Neural progenitor cell (in vitro differentiated cells): Measurements from ENCODE around the gene BLCAP. TPM values are rescaled to one million over a fixed set of nuclear protein-coding genes. Genes with fewer than 3 reads are reported as not detected.
A peak's percentile ranks its signal among the peaks of the same experiment; 100 is the strongest.

Source experiments
- DNase-seq: peaks from one replicate; pipeline ENCODE4 v3.0.0-alpha.2; 2016; ENCODE audit warnings: low spot score
- H2AFZ ChIP-seq: fragments of 200-600 bp; sonication (generic); replicated peaks from 2 replicates; pipeline ENCODE4 v1.6.1; 2016; ENCODE audit warnings: antibody characterized with exemption
- H3F3A ChIP-seq: fragments of 200-600 bp; sonication (generic); 2 replicates; pipeline ENCODE4 v1.6.1; 2016; ENCODE audit warnings: antibody characterized with exemption, low read depth
- H3K27ac ChIP-seq: fragments of 200-600 bp; sonication (generic); 2 replicates; pipeline ENCODE4 v1.5.1; 2016; ENCODE audit warnings: mild to moderate bottlenecking
- H3K27me3 ChIP-seq: fragments of 200-600 bp; sonication (generic); 2 replicates; pipeline ENCODE4 v1.6.1; 2016; ENCODE audit warnings: mild to moderate bottlenecking, moderate library complexity
- H3K36me3 ChIP-seq: fragments of 200-600 bp; sonication (generic); 2 replicates; pipeline ENCODE4 v1.5.1; 2016
- H3K4me1 ChIP-seq: fragments of 200-600 bp; sonication (generic); 2 replicates; pipeline ENCODE4 v1.6.1; 2016; ENCODE audit warnings: mixed run types
- H3K4me2 ChIP-seq: fragments of 200-600 bp; sonication (generic); 2 replicates; pipeline ENCODE4 v1.6.1; 2016
- H3K4me3 ChIP-seq: fragments of 200-600 bp; sonication (generic); 2 replicates; pipeline ENCODE4 v1.5.1; 2016
- H3K79me2 ChIP-seq: fragments of 200-600 bp; sonication (generic); 2 replicates; pipeline ENCODE4 v1.6.1; 2016; ENCODE audit warnings: low read depth
- H3K9ac ChIP-seq: fragments of 200-600 bp; sonication (generic); 2 replicates; pipeline ENCODE4 v1.6.1; 2016
- H3K9me3 ChIP-seq: fragments of 200-600 bp; sonication (generic); 2 replicates; pipeline ENCODE4 v1.5.1; 2016; ENCODE audit warnings: low read depth
- H4K20me1 ChIP-seq: fragments of 200-600 bp; sonication (generic); 2 replicates; pipeline ENCODE4 v1.6.1; 2016; ENCODE audit warnings: low read depth
- H3K27ac Mint-ChIP-seq: 3 replicates; pipeline ENCODE4 v1.8.0; 2021; ENCODE audit warnings: mixed read lengths
- H3K27me3 Mint-ChIP-seq: 2 replicates; pipeline ENCODE4 v1.8.0; 2022; ENCODE audit warnings: low read depth, mild to moderate bottlenecking, inconsistent platforms, moderate library complexity, mixed read lengths; ENCODE audit not compliant: insufficient read depth
- H3K36me3 Mint-ChIP-seq: 3 replicates; pipeline ENCODE4 v1.8.0; 2021; ENCODE audit warnings: mixed read lengths
- H3K4me1 Mint-ChIP-seq: 3 replicates; pipeline ENCODE4 v1.8.0; 2021; ENCODE audit warnings: mixed read lengths
- H3K4me3 Mint-ChIP-seq: 3 replicates; pipeline ENCODE4 v1.8.0; 2021; ENCODE audit warnings: mild to moderate bottlenecking, moderate library complexity, mixed read lengths
- H3K9me3 Mint-ChIP-seq: 3 replicates; pipeline ENCODE4 v1.8.0; 2020; ENCODE audit warnings: mixed read lengths
- EZH2 ChIP-seq: fragments of 200-600 bp; sonication (generic); IDR thresholded peaks from 2 replicates; pipeline ENCODE4 v1.6.1; 2017; ENCODE audit warnings: antibody characterized with exemption, mild to moderate bottlenecking, moderate library complexity
- EZH2phosphoT487 ChIP-seq: fragments of 200-600 bp; sonication (generic); IDR thresholded peaks from 2 replicates; pipeline ENCODE4 v1.6.1; 2017; ENCODE audit warnings: antibody characterized with exemption
- total RNA-seq: library from RNA; depleted of rRNA; stranded (reverse); fragments of >200 nt; gene quantifications from 2 replicates; pipeline ENCODE4 v1.2.3, GENCODE V29; 2015; ENCODE audit warnings: low replicate concordance
- TF ChIP-seq, protein P1 (sequence below): fragments of 200-600 bp; sonication (generic); IDR thresholded peaks from 2 replicates; pipeline ENCODE4 v1.5.1; 2017; ENCODE audit warnings: antibody characterized with exemption, mild to moderate bottlenecking

BLCAP gene
- total RNA-seq, 1 donor from 2014 or later: 46.4 TPM

DNA sequence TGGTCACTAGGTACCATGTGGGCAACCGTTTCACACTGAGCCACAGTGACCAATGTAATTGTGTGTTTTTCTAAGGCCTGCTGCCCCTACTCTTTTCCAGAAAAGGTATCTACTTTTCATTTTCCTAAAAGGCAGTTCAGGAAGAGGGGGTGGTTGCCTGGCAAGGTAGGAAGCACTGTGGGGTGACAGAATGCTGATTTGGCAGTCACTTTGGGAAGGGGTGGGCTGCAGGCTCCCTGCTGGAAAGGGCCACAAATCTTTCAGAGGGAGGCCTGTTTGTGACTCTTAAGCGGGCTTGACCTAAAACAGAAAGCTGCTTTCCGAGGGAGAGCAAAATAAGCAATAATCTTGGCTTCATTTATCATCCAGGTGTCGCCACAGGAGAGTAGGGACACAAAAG is 11.8 kb downstream of the BLCAP start:
- peaks cover 53% of the 10 kb centered on the region for H4K20me1 ChIP-seq
- H3K79me2 ChIP-seq: peaks cover 57% of the 10 kb centered on the region
- H3K27ac ChIP-seq: no peak overlapping the region
- Mint-ChIP-seq H3K9me3 (peaks cover 8% of the 10 kb centered on the region), H3K4me1 (peaks cover 47% of the 10 kb centered on the region), H3K4me3 (no peak overlapping the region), H3K36me3 (peaks cover 40% of the 10 kb centered on the region), H3K27me3 (no peaks in the 10 kb centered on the region), H3K27ac (no peak overlapping the region)
- TF ChIP-seq, protein P1, sequence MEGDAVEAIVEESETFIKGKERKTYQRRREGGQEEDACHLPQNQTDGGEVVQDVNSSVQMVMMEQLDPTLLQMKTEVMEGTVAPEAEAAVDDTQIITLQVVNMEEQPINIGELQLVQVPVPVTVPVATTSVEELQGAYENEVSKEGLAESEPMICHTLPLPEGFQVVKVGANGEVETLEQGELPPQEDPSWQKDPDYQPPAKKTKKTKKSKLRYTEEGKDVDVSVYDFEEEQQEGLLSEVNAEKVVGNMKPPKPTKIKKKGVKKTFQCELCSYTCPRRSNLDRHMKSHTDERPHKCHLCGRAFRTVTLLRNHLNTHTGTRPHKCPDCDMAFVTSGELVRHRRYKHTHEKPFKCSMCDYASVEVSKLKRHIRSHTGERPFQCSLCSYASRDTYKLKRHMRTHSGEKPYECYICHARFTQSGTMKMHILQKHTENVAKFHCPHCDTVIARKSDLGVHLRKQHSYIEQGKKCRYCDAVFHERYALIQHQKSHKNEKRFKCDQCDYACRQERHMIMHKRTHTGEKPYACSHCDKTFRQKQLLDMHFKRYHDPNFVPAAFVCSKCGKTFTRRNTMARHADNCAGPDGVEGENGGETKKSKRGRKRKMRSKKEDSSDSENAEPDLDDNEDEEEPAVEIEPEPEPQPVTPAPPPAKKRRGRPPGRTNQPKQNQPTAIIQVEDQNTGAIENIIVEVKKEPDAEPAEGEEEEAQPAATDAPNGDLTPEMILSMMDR: no peak
- TF ChIP-seq EZH2phosphoT487 (no peak), EZH2 (no peak)
- no peaks in the 10 kb centered on the region for H3K27me3 ChIP-seq
- H2AFZ ChIP-seq: no peak overlapping the region
- no peaks in the 10 kb centered on the region for H3K9me3 ChIP-seq
- H3K4me2 ChIP-seq: no peak overlapping the region
- DNase-seq: no peak
- H3F3A ChIP-seq: peaks cover 14% of the 10 kb centered on the region
- no peak overlapping the region for H3K4me3 ChIP-seq
- H3K36me3 ChIP-seq: no peaks in the 10 kb centered on the region
- H3K9ac ChIP-seq: no peak overlapping the region
- H3K4me1 ChIP-seq: peaks cover 33% of the 10 kb centered on the region

GRCh38 chr20:37513779-37514359 is 13.8 kb downstream of the BLCAP start:
- Mint-ChIP-seq H3K27me3 (no peaks in the 10 kb centered on the region), H3K27ac (no peak overlapping the region), H3K9me3 (no peaks in the 10 kb centered on the region), H3K4me1 (peaks cover 27% of the 10 kb centered on the region), H3K36me3 (peaks cover 35% of the 10 kb centered on the region), H3K4me3 (no peak overlapping the region)
- no peak overlapping the region for H3K9ac ChIP-seq
- H3K4me1 ChIP-seq: peaks cover 21% of the 10 kb centered on the region
- H3K27ac ChIP-seq: no peak overlapping the region
- H3F3A ChIP-seq: no peaks in the 10 kb centered on the region
- peaks cover 38% of the 10 kb centered on the region for H3K79me2 ChIP-seq
- H3K4me2 ChIP-seq: no peak overlapping the region
- no peaks in the 10 kb centered on the region for H3K9me3 ChIP-seq
- H2AFZ ChIP-seq: no peak overlapping the region
- TF ChIP-seq EZH2 (no peak), EZH2phosphoT487 (no peak)
- TF ChIP-seq, protein P1: no peak
- no peak for DNase-seq
- H3K4me3 ChIP-seq: no peak overlapping the region
- H4K20me1 ChIP-seq: peaks cover 51% of the 10 kb centered on the region
- no peaks in the 10 kb centered on the region for H3K36me3 ChIP-seq
- H3K27me3 ChIP-seq: no peaks in the 10 kb centered on the region

DNA sequence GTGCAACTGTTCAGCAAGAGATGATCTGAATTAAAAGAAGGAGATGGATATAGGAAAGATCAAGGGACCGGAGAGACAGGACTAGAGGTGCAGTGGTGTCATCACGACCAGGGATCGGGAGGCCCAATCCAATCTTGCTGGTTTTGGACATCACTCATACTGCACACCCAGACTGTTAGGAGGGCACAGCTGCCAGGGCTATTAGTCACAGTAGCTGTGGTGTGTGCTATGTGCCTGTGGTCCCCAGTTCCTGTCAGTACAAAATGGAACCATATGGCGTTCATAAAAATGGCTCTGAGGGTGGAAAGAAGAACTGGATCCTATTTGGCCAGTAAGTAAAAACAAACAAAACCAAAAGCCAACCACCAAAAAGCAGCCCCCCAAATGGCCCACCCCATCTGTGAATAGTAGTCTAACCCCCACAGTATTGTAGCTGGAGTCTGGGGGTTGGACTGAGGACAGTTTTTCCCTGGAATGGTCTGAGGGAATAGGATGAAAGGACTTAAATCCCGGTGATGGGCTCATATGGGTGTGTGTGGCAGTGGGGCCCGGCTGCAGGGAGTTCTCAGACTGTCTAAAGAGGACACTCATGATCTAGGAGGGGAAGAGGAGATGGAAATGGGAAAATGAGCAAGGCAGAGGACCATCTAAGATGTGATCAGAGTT is 15.9 kb downstream of the BLCAP start:
- Histone ChIP-seq H3K4me1 (peaks cover 1% of the 10 kb centered on the region), H3K36me3 (no peaks in the 10 kb centered on the region), H3K9me3 (no peaks in the 10 kb centered on the region), H4K20me1 (peaks cover 32% of the 10 kb centered on the region), H2AFZ (no peak overlapping the region), H3K4me2 (no peak overlapping the region), H3K27me3 (no peaks in the 10 kb centered on the region), H3K27ac (no peak overlapping the region), H3F3A (no peaks in the 10 kb centered on the region), H3K4me3 (no peak overlapping the region), H3K79me2 (peaks cover 19% of the 10 kb centered on the region), H3K9ac (no peak overlapping the region)
- Mint-ChIP-seq H3K27me3 (no peaks in the 10 kb centered on the region), H3K27ac (peak overlapping the region; percentile 7), H3K36me3 (peaks cover 24% of the 10 kb centered on the region), H3K9me3 (no peaks in the 10 kb centered on the region), H3K4me1 (peaks cover 6% of the 10 kb centered on the region), H3K4me3 (no peak overlapping the region)
- TF ChIP-seq EZH2 (no peak), EZH2phosphoT487 (no peak)
- TF ChIP-seq, protein P1: no peak
- no peak for DNase-seq
